GM12878 (cell line): ENCODE measurements around the gene DDC.

Source experiments
- CREB1 ChIP-seq: IDR thresholded peaks from 2 replicates; pipeline ENCODE4 v1.6.1; 2012; ENCODE audit warnings: low read depth, mild to moderate bottlenecking, inconsistent platforms
- EGR1 ChIP-seq, 2 experiments: IDR thresholded peaks; 1 replicate in 1 of 2; 2 replicates in 1 of 2; pipeline ENCODE4 v1.6.1; 2011 to 2012; ENCODE audit warnings: low read depth in 2 of 2, low read length in 2 of 2, borderline replicate concordance in 1 of 2, mild to moderate bottlenecking in 1 of 2, moderate library complexity in 1 of 2
- EZH2 ChIP-seq: IDR thresholded peaks from 2 replicates; pipeline ENCODE4 v1.6.1; 2012; ENCODE audit warnings: low read depth, mild to moderate bottlenecking, control low read depth, inconsistent platforms, low read length, borderline replicate concordance; ENCODE audit not compliant: control insufficient read depth
- MTA3 ChIP-seq: IDR thresholded peaks from 2 replicates; pipeline ENCODE4 v1.6.1; 2012; ENCODE audit warnings: low read length, inconsistent platforms, borderline replicate concordance
- POLR2A ChIP-seq: IDR thresholded peaks from 2 replicates; pipeline ENCODE4 v1.6.1; 2011; ENCODE audit warnings: low read depth, mild to moderate bottlenecking, low read length
- USF1 ChIP-seq: IDR thresholded peaks from 2 replicates; pipeline ENCODE4 v1.6.1; 2011; ENCODE audit warnings: borderline replicate concordance, low read depth, mild to moderate bottlenecking, moderate library complexity, mixed read lengths, low read length; ENCODE audit not compliant: insufficient read depth; ENCODE audit errors: extremely low read length
- ZNF687 ChIP-seq: fragments of 450-650 bp; IDR thresholded peaks from 2 replicates; pipeline ENCODE4 v1.6.1; 2017; ENCODE audit warnings: mild to moderate bottlenecking, moderate library complexity

- TF ChIP-seq EGR1 (IDR thresholded peaks at IDR 0.05; ENCODE audit: borderline replicate concordance in 1 of 2, low read depth in 2 of 2, low read length in 2 of 2) (no peak), CREB1 (no peak), POLR2A (no peak), EZH2 (no peak), ZNF687 (no peak), USF1 (no peak), MTA3 (no peak)
These were observed 153.9 kb downstream of the DDC start for GRCh38 chr7:50411332-50411731.
